Type B pancreatic cell (in vitro differentiated cells): ENCODE results near the gene PLPPR3. TPM values are rescaled to one million over a fixed set of nuclear protein-coding genes. Genes with fewer than 3 reads are reported as not detected.
A peak's percentile ranks its signal among the peaks of the same experiment; 100 is the strongest.

ENCODE experiments used
- DNase-seq: peaks from one replicate; pipeline ENCODE4 v3.0.0; 2021; ENCODE audit warnings: mixed read lengths; ENCODE audit not compliant: unreplicated experiment; ENCODE audit errors: extremely low spot score
- H3K27ac Mint-ChIP-seq: 2 replicates; pipeline ENCODE4 v1.8.0; 2021; ENCODE audit warnings: mild to moderate bottlenecking, mixed read lengths
- H3K27me3 Mint-ChIP-seq: 2 replicates; pipeline ENCODE4 v1.8.0; 2021; ENCODE audit warnings: mixed read lengths
- H3K36me3 Mint-ChIP-seq: 2 replicates; pipeline ENCODE4 v1.8.0; 2021; ENCODE audit warnings: mixed read lengths
- H3K4me1 Mint-ChIP-seq: one replicate; pipeline ENCODE4 v1.8.0; 2021; ENCODE audit warnings: mixed read lengths; ENCODE audit not compliant: unreplicated experiment
- H3K4me3 Mint-ChIP-seq: 2 replicates; pipeline ENCODE4 v1.8.0; 2021; ENCODE audit warnings: mild to moderate bottlenecking, mixed read lengths
- H3K9me3 Mint-ChIP-seq: 2 replicates; pipeline ENCODE4 v1.8.0; 2021; ENCODE audit warnings: mixed read lengths
- total RNA-seq: library from RNA; stranded (reverse); gene quantifications from 2 replicates; pipeline ENCODE4 v1.2.1, GENCODE V29; 2021; ENCODE audit warnings: low replicate concordance
- TF ChIP-seq, protein P1 (sequence below): fragments of 200-600 bp; sonication (generic); conservative IDR thresholded peaks from 2 replicates; pipeline ENCODE4 v1.5.0; 2021; ENCODE audit warnings: antibody characterized with exemption, mild to moderate bottlenecking

PLPPR3 gene
- total RNA-seq, 1 donor from 2014 or later = 29.2 TPM

DNA sequence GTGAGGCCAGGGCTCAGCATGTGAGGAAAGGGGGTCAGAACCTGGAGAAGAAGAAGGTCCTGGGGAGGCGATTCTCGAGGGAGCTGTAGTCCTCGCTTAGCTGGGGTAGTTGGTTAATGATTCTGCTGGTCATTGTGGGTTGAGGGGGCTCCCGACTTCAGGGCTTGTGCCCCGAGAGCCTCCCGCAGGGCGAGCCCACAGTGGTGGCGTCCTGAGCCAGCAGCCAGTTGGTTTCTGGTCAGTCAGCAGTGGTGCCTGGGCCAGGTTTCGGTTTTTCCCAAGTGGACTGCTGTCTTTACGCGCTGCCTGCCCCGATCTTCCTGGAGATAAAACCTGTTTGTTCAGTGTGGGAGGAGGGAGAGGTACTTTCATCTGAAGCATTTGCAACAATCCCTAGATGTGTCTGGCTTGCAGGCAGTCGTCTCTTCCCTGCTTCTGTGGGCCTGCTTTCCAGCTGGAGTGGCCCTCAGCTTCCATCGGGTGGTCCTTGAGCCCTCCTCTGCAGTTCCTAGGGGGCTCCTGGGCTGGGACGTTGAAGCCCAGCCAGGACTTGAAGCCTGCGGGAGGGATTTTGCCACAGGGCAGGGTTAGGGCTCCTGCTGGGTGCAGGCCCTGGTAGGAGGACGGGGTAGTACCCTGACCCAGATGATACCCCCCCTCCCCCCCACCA lies 21.3 kb downstream of the PLPPR3 start:
- Mint-ChIP-seq H3K36me3 (peaks cover 19% of the 10 kb centered on the region), H3K4me1 (peaks cover 33% of the 10 kb centered on the region), H3K4me3 (peak overlapping the region; percentile 95), H3K27me3 (peaks cover 6% of the 10 kb centered on the region), H3K9me3 (no peaks in the 10 kb centered on the region), H3K27ac (peak overlapping the region; percentile 98)
- TF ChIP-seq, protein P1, sequence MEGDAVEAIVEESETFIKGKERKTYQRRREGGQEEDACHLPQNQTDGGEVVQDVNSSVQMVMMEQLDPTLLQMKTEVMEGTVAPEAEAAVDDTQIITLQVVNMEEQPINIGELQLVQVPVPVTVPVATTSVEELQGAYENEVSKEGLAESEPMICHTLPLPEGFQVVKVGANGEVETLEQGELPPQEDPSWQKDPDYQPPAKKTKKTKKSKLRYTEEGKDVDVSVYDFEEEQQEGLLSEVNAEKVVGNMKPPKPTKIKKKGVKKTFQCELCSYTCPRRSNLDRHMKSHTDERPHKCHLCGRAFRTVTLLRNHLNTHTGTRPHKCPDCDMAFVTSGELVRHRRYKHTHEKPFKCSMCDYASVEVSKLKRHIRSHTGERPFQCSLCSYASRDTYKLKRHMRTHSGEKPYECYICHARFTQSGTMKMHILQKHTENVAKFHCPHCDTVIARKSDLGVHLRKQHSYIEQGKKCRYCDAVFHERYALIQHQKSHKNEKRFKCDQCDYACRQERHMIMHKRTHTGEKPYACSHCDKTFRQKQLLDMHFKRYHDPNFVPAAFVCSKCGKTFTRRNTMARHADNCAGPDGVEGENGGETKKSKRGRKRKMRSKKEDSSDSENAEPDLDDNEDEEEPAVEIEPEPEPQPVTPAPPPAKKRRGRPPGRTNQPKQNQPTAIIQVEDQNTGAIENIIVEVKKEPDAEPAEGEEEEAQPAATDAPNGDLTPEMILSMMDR = no peak
- DNase-seq = no peak

GRCh38 chr19:799076-799881 lies 22.5 kb downstream of the PLPPR3 start:
- no peak for DNase-seq
- peaks cover 6% of the 10 kb centered on the region for H3K27me3 Mint-ChIP-seq
- peak overlapping the region; percentile 95 for H3K4me3 Mint-ChIP-seq
- peaks cover 19% of the 10 kb centered on the region for H3K36me3 Mint-ChIP-seq
- H3K27ac Mint-ChIP-seq = peak overlapping the region; percentile 98
- peaks cover 33% of the 10 kb centered on the region for H3K4me1 Mint-ChIP-seq
- H3K9me3 Mint-ChIP-seq = no peaks in the 10 kb centered on the region
- TF ChIP-seq, protein P1 = peak; percentile 43

DNA sequence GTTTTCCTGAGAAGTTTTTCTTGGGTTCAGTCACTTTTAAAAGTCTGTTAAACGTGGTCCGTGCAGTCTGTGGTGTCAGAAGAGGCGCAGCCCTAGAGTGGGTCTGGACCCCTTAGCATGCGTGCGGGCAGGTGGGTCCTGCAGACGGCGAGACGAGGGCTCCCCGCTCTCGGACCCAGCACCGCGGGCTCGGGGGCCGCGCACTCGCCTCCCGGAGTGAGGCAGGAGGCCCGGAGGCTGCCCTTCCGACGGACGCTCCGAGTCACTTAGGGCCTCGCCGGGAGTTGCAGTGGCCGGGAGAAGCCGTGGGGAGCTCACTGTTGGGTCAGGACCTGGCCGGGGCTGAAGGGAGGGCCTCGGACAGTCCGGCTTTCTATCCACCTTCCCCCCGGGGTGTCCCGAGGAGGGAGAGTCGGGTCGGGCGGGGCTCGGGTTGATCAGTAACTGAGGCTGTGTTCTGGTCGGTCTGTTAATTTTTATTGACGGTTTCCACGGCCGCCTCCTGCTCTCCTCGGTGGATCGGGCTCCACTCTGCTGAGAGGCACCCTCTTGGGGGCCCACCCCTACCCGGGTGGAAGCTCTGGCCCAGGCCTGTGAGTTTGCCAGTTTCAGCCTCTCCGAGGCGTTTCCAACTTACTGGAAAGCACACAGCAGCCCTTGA lies 23.2 kb downstream of the PLPPR3 start:
- H3K27me3 Mint-ChIP-seq = peaks cover 6% of the 10 kb centered on the region
- peaks cover 19% of the 10 kb centered on the region for H3K36me3 Mint-ChIP-seq
- no peaks in the 10 kb centered on the region for H3K9me3 Mint-ChIP-seq
- TF ChIP-seq, protein P1 = no peak
- peak overlapping the region; percentile 95 for H3K4me3 Mint-ChIP-seq
- no peak for DNase-seq
- peak overlapping the region; percentile 98 for H3K27ac Mint-ChIP-seq
- peaks cover 33% of the 10 kb centered on the region for H3K4me1 Mint-ChIP-seq

GRCh38 chr19:797528-798414 lies 24.0 kb downstream of the PLPPR3 start:
- Mint-ChIP-seq H3K27ac (peak overlapping the region; percentile 98), H3K36me3 (peaks cover 18% of the 10 kb centered on the region), H3K27me3 (peaks cover 6% of the 10 kb centered on the region), H3K4me3 (peak overlapping the region; percentile 97), H3K4me1 (peaks cover 25% of the 10 kb centered on the region), H3K9me3 (no peaks in the 10 kb centered on the region)
- DNase-seq = peak; percentile 95
- TF ChIP-seq, protein P1 = no peak
